Hematopoietic multipotent progenitor cell treated with erythropoietin and hydrocortisone succinate and interleukin-3 and kit ligand, for 15 days (in vitro differentiated cells): ENCODE measurements around the gene CD27.
A peak's percentile ranks its signal among the peaks of the same experiment; 100 is the strongest.

Experiments
- DNase-seq: peaks from one replicate; pipeline ENCODE4 v3.0.0-alpha.2; 2015; ENCODE audit warnings: low spot score

The CD27 gene

DNA sequence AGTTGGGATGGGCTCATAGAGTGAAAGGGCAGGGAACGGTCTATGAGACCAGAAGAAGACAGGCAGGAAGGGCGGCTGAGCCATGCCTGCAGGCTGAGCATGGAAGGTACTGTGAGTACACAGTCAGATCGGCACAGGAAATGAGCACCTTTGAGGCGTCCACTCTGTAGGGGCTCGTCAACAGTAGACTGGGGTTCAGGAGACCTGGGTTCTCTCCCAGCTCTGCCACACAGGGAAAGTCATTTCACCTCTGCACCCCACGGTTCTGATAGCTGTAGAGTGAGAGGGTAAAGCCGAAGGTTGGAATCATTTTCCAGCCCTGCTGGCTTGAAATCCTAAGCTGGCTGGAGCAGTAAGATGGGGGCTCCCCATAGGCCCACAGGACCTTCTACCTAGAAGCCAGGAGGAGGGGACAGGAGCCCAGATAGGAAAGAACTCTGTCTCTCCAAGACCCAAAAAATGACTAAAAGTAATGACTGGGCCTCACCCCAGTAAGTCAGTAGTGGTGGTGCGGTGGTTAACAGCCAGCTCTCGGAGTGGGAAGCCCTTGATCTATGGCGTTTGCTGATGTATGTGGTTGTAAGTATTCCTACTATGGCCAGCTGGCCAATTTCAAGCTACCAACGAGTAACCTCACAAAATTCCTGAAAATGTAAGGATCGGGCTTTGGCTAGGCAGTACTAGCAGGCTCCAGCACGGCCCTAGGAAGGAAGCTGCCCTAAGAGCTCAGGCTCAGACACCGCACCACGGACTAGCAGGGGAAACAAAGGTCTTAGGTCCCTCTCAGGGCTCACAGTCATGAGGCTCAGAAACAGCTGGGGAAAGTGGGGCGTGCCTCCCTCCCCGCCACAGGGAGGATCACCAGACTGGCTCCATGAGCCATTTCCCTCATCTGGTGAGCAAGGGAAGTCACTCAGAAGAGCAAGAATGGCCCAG lies 10.3 kb upstream of the CD27 start:
- DNase-seq = no peak

- no peak for DNase-seq
These were observed 8.6 kb upstream of the CD27 start for GRCh38 chr12:6435961-6436715.

DNA sequence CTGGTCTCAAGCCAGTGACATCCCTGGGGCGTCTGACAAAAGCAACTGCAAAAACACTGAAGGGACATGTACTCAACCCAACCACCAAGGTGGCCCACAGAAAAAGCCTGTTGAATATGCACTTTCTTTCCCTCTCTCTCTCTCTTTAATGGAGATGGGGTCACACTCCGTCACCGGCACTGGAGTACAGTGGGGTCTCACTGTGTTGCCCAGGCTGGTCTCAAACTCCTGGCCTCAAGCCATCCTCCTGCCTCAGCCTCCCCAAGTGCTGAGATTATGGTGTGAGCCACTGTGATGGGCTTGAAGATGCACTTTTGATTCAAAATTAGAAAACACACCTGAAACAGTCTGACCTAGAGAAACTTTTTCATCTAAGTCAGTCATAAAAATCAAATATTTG lies 7.2 kb upstream of the CD27 start:
- no peak for DNase-seq

GRCh38 chr12:6438345-6438744 lies 6.4 kb upstream of the CD27 start:
- no peak for DNase-seq

- no peak for DNase-seq
These were observed 4.4 kb upstream of the CD27 start for GRCh38 chr12:6440391-6440790.

GRCh38 chr12:6442836-6443235 lies 1.9 kb upstream of the CD27 start:
- DNase-seq = no peak

DNA sequence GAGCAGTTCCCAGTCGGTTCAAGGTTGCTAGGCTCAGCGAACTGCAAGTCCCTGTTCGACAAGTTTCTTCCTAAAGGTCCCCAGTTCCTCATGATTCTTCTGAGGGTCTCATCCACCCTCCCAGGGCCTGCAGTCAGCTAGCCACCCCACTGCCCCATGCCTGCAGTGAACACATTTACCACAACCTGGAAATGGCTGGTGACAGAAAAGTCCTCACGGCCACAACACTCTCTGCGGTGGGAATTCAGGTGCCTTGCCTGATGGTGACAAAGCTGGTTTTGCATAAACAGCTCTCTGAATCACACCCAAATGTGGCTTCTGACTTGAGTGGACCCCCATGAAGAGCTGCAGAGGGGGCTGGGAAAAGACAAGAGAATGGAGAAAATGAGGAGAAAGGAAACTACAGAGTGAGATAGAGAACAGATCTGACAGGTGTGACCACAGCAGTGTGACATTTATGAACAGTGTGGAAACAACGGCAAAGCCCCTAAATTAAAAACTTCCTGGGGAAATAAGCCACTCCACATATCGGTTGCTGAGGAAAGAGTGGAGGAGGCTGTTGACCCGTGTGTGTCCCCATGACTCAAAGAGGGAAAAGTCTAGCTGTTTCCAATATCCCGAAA lies 1.3 kb upstream of the CD27 start:
- DNase-seq = no peak

GRCh38 chr12:6444031-6444430 lies 724 bp upstream of the CD27 start:
- no peak for DNase-seq

- no peak for DNase-seq
These were observed 5.5 kb downstream of the CD27 start for GRCh38 chr12:6450091-6450868.

DNA sequence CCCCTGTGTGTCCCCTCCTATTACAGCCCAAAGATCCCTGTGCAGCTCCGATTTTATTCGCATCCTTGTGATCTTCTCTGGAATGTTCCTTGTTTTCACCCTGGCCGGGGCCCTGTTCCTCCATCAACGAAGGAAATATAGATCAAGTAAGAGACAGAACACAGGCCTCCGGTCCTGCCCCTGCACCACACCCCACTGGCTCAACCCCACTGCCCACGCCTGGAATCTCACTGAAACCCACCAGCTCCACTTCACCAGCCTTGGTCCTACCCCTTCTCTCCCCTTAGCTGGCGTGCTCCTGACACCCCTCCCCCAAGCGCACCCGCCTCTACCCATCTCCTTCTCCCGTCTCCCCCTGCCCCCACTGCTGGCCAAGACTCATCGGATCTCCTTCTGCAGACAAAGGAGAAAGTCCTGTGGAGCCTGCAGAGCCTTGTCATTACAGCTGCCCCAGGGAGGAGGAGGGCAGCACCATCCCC lies 6.2 kb downstream of the CD27 start:
- DNase-seq = no peak

- peak; percentile 81 for DNase-seq
These were observed 6.8 kb downstream of the CD27 start, which contains the start of gene TAPBPL for GRCh38 chr12:6451348-6452244. TSS of gene TAPBPL (plus strand) at chr12:6452042. CDS start at chr12:6452249, 207 bp downstream.

DNA sequence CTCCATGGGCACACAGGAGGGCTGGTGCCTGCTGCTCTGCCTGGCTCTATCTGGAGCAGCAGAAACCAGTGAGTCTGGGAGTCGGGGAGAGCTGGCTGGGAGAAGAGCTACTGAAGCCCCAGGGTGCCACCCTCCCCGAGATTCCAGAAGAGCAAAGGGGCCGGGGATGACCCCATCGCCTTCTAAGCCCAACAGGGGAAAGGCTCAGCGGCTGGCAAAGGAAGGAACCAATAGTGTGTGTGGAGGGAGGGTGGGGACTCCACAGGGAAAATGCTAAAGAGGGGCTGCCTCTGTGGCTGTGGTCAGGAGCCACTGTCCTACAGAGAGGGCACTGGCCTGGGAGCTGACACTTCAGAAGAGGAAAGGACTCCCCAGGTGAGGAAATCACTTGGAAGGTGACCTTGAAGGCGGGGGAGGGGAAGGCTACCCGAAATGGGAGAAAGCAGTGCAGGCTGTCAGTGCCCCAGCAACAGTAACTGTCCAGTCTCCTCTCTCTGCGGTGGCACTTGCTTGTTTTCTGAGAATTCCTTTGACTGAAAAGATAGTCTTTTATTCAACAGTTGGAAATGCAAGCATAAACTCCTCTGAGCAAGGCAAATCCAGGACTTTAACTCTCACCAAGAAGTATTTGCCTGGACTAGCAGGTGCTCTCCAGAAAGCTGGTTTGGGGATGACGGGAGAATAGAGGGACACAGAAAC lies 7.6 kb downstream of the CD27 start:
- DNase-seq = peak; percentile 42

DNA sequence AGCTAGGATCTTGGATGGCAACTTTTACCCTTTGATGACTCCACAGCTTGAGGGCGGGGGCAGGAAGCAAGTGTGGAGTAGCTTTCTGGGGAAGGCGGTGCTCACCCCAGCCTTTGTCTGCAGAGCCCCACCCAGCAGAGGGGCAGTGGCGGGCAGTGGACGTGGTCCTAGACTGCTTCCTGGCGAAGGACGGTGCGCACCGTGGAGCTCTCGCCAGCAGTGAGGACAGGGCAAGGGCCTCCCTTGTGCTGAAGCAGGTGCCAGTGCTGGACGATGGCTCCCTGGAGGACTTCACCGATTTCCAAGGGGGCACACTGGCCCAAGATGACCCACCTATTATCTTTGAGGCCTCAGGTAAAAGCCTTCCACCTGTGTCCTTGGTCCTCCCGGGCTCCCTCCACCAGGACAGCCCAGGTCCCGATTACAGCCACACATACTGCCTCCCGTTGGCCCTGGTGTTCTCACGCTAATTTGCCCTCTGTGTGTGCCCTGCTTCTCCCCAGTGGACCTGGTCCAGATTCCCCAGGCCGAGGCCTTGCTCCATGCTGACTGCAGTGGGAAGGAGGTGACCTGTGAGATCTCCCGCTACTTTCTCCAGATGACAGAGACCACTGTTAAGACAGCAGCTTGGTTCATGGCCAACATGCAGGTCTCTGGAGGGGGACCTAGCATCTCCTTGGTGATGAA lies 8.3 kb downstream of the CD27 start:
- DNase-seq = no peak

- DNase-seq = no peak
These were observed 12.6 kb downstream of the CD27 start for GRCh38 chr12:6457220-6457945.

DNA sequence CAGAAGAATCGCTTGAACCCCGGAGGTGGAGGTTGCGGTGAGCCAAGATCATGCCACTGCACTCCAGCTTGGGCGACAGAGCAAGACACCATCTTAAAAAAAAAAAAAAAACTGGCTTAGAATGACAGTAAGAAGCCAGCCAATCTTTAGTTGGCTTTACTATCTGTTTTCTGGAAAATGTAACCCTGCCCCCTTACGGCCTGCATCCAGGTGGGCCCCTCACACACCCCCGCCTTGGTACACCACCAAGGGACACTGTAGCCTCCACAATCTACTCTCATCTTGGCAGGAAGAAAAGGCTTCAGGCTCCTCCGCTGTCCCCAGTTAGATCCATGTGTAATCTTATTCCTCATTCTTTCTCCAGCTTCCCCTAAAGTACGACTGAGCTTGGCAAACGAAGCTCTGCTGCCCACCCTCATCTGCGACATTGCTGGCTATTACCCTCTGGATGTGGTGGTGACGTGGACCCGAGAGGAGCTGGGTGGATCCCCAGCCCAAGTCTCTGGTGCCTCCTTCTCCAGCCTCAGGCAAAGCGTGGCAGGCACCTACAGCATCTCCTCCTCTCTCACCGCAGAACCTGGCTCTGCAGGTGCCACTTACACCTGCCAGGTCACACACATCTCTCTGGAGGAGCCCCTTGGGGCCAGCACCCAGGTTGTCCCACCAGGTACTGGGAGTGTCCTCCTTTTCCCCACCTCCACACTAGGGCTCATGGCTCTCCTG lies 13.7 kb downstream of the CD27 start:
- DNase-seq = no peak

DNA sequence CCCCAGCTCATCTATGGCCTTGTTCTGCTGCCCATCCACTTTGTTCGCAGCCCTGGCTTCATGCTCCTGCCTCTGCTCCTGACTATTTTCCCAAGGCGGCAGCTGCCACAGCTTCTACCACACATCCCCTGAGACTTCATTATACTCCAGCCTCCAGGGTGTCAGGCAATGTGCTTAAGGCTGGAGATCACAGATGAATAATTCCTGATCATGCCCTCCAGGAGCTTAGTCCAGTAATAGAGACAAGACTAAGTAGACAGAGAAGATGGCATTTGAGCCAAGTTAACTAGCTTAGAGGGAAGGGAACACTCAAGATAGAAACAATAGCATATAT lies 14.2 kb downstream of the CD27 start:
- no peak for DNase-seq

GRCh38 chr12:6460751-6461371 lies 16.1 kb downstream of the CD27 start:
- no peak for DNase-seq
